SK-N-SH (cell line): Measurements from ENCODE around the gene OR7G2.

Experiments
- PBX3 ChIP-seq: IDR thresholded peaks from 2 replicates; pipeline ENCODE4; 2012
- RAD21 ChIP-seq: IDR thresholded peaks from 2 replicates; pipeline ENCODE4 v1.6.1; 2012; ENCODE audit warnings: mild to moderate bottlenecking, low read length

GRCh38 chr19:9149997-9150396 lies 42.7 kb upstream of the OR7G2 start:
- TF ChIP-seq RAD21 (no peak), PBX3 (no peak)
